T-cell (primary cell): ENCODE data around the gene DYNC1H1. TPM values are rescaled to one million over a fixed set of nuclear protein-coding genes. Genes with fewer than 3 reads are reported as not detected.

ENCODE experiments used
- ATAC-seq, 4 experiments: fragments of 200-7000 bp in 3 of 4; fragments of 150-1000 bp in 1 of 4; cut with Tn5 transposase; replicated peaks in 1 of 4; 1 replicate in 3 of 4; 2 replicates in 1 of 4; pipeline ENCODE4 v1.10.0; 2021; ENCODE audit warnings: moderate library complexity in 3 of 4, mild to moderate bottlenecking in 2 of 4, moderate number of reproducible peaks in 1 of 4
- CTCF ChIA-PET, 2 donors: fragments of 300-600 bp; sonication (Branson Sonifier 250); formaldehyde crosslinking; loops; one replicate each; lab custom pipeline; 2022; ENCODE audit warnings: antibody characterized with exemption in 2 of 2; lab: Charles Lee
- POLR2A ChIA-PET, 2 donors: fragments of 300-600 bp; sonication (Branson Sonifier 250); formaldehyde crosslinking; loops; one replicate each; lab custom pipeline; 2022; ENCODE audit warnings: antibody characterized with exemption in 2 of 2; lab: Charles Lee
- DNase-seq, 35 experiments: peaks; one replicate each; pipeline versions ENCODE4 v3.0.0 to v3.0.0-alpha.2; 2013 to 2023
- H3K27ac ChIP-seq: one replicate; pipeline ENCODE4 v1.5.1; 2013; ENCODE audit warnings: low read length
- H3K27me3 ChIP-seq, 2 experiments: replicated peaks in 1 of 2; 1 replicate in 1 of 2; 2 replicates in 1 of 2; pipeline versions ENCODE4 v1.6.1 to v1.7.0; 2013; ENCODE audit warnings: low read length in 1 of 2, mixed read lengths in 1 of 2; ENCODE audit not compliant: control insufficient read depth in 2 of 2, insufficient read depth in 2 of 2; ENCODE audit errors: extremely low read depth in 1 of 2
- H3K36me3 ChIP-seq, 2 donors: 1 replicate in 1 of 2; 2 replicates in 1 of 2; pipeline versions ENCODE4 v1.6.1 to v1.7.0; 2013; ENCODE audit warnings: low read length in 1 of 2; ENCODE audit not compliant: control insufficient read depth in 2 of 2, insufficient read depth in 1 of 2; ENCODE audit errors: extremely low read depth in 1 of 2
- H3K4me1 ChIP-seq, 2 experiments: 1 replicate in 1 of 2; 2 replicates in 1 of 2; pipeline versions ENCODE4 v1.6.1 to v1.7.0; 2013; ENCODE audit warnings: low read length in 2 of 2, mixed read lengths in 1 of 2; ENCODE audit not compliant: insufficient read depth in 2 of 2, control insufficient read depth in 1 of 2; ENCODE audit errors: extremely low read depth in 1 of 2
- H3K4me3 ChIP-seq, 2 donors: 1 replicate in 1 of 2; 2 replicates in 1 of 2; pipeline versions ENCODE4 v1.5.1 to v1.7.0; 2013; ENCODE audit warnings: mild to moderate bottlenecking in 2 of 2, low read length in 1 of 2, moderate library complexity in 1 of 2; ENCODE audit not compliant: control insufficient read depth in 1 of 2; ENCODE audit errors: extremely low read depth in 1 of 2
- H3K9me3 ChIP-seq: 2 replicates; pipeline ENCODE4 v1.7.0; 2013
- H3K27ac Mint-ChIP-seq, 2 donors: one replicate each; pipeline ENCODE4 v1.8.0; 2020 to 2021; ENCODE audit warnings: mild to moderate bottlenecking in 2 of 2, mixed read lengths in 2 of 2
- H3K27me3 Mint-ChIP-seq, 2 donors: one replicate each; pipeline ENCODE4 v1.8.0; 2021 to 2022; ENCODE audit warnings: mixed read lengths in 2 of 2
- H3K36me3 Mint-ChIP-seq: one replicate; pipeline ENCODE4 v1.8.0; 2021; ENCODE audit warnings: mixed read lengths
- H3K4me1 Mint-ChIP-seq, 3 donors: one replicate each; pipeline ENCODE4 v1.8.0; 2020 to 2022; ENCODE audit warnings: mixed read lengths in 3 of 3, mild to moderate bottlenecking in 1 of 3
- H3K4me3 Mint-ChIP-seq, 3 donors: one replicate each; pipeline ENCODE4 v1.8.0; 2020 to 2022; ENCODE audit warnings: mild to moderate bottlenecking in 3 of 3, mixed read lengths in 3 of 3, moderate library complexity in 3 of 3
- H3K9me3 Mint-ChIP-seq, 3 donors: one replicate each; pipeline ENCODE4 v1.8.0; 2020 to 2022; ENCODE audit warnings: mixed read lengths in 3 of 3
- WGBS: methylation state at CpG from one replicate; pipeline ENCODE4 v1.1.5; 2013; ENCODE audit warnings: missing lambda C conversion rate; ENCODE audit not compliant: insufficient coverage; 5-methylcytosine and 5-hydroxymethylcytosine counted together
- total RNA-seq, 35 experiments: library from RNA in 6 of 35; stranded (reverse) in 6 of 35; fragments of 120-200 nt in 1 of 35; gene quantifications; one replicate each; pipeline versions ENCODE4 v1.2.1 to v1.2.4 and lab custom pipeline; 2013 to 2026

The DYNC1H1 gene
- total RNA-seq, 5 donors from 2014 or later (not counting 1 experiment from before 2014, with no cell fraction given) = 271 to 310 (median 279) TPM

- DNase-seq (no peak), ATAC-seq (no peak)
- 69% methylated on average over 12 of the region's 13 CpGs for WGBS
- no peaks in the 10 kb centered on the region for H3K9me3 ChIP-seq
- Mint-ChIP-seq H3K4me3 (no peak overlapping the region), H3K4me1 (peaks cover 2 to 7% (median 5%) of the 10 kb centered on the region in 3 donors), H3K36me3 (no peaks in the 10 kb centered on the region), H3K27me3 (peaks cover 17 to 34% of the 10 kb centered on the region in 2 donors), H3K27ac (no peak overlapping the region), H3K9me3 (no peaks in the 10 kb centered on the region)
- ChIA-PET CTCF (no interaction called here), POLR2A (no interaction called here)
- H3K4me1 ChIP-seq = no peaks in the 10 kb centered on the region
- no peak overlapping the region for H3K4me3 ChIP-seq
- no peak overlapping the region for H3K27ac ChIP-seq
- H3K27me3 ChIP-seq = peaks cover 0 to 26% of the 10 kb centered on the region in 2 experiments
- no peaks in the 10 kb centered on the region for H3K36me3 ChIP-seq
Observed at GRCh38 chr14:101937926-101938767, 26.2 kb upstream of the DYNC1H1 start.

- POLR2A ChIA-PET = no interaction called here
- H3K4me3 ChIP-seq = no peak overlapping the region
- no peak for DNase-seq
- H3K9me3 ChIP-seq = no peaks in the 10 kb centered on the region
- Mint-ChIP-seq H3K27ac (no peak overlapping the region), H3K4me1 (peaks cover 2 to 7% (median 5%) of the 10 kb centered on the region in 3 donors), H3K36me3 (no peaks in the 10 kb centered on the region), H3K9me3 (no peaks in the 10 kb centered on the region), H3K27me3 (peaks cover 24 to 46% of the 10 kb centered on the region in 2 donors), H3K4me3 (no peak overlapping the region)
- H3K27ac ChIP-seq = no peak overlapping the region
- CTCF ChIA-PET = interaction anchor here in 1 of 2 donors (0.6 to 0.7 kb wide), 2 partner anchors 171 to 400 kb away, joined by 4 to 9 read pairs; no protein-coding TSS in a partner anchor
- ATAC-seq = no peak
- H3K27me3 ChIP-seq = peaks cover 2 to 32% of the 10 kb centered on the region in 2 experiments
- H3K36me3 ChIP-seq = no peaks in the 10 kb centered on the region
- H3K4me1 ChIP-seq = no peaks in the 10 kb centered on the region
- no CpG with 5 or more reads among the region's 5 CpGs for WGBS
Observed at GRCh38 chr14:101939646-101940170, 24.7 kb upstream of the DYNC1H1 start.

DNA sequence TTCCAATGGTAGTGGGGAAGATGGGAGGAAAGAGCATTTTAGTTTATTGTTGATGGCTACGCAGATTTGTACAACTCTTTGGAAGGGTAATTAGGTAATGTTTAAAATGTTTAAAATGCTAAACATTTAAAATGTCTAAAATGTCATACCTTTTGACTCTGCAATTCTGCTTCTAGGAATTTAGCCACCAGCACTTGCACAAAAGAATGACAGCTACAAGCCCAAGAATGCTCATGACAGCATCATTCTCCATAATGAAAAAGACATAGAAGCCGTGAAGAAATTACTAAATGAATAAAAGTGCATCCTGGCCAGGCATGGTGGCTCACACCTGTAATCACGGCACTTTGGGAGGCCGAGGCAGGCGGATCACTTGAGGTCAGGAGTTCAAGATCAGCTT lies 19.9 kb upstream of the DYNC1H1 start:
- Histone ChIP-seq H3K27me3 (peaks cover 4 to 44% of the 10 kb centered on the region in 2 experiments), H3K4me1 (peaks cover 0 to 20% of the 10 kb centered on the region in 2 experiments), H3K9me3 (no peaks in the 10 kb centered on the region), H3K36me3 (no peaks in the 10 kb centered on the region), H3K4me3 (no peak overlapping the region), H3K27ac (no peak overlapping the region)
- Mint-ChIP-seq H3K27ac (no peak overlapping the region), H3K36me3 (no peaks in the 10 kb centered on the region), H3K4me3 (no peak overlapping the region), H3K4me1 (peaks cover 21 to 22% (median 22%) of the 10 kb centered on the region in 3 donors), H3K9me3 (no peaks in the 10 kb centered on the region), H3K27me3 (peaks cover 37 to 51% of the 10 kb centered on the region in 2 donors)
- WGBS = 82% methylated on average over 2 of the region's 5 CpGs
- DNase-seq = no peak
- ChIA-PET POLR2A (interaction anchor here in 1 of 2 donors (0.7 kb wide), 2 partner anchors 28 to 260 kb away, joined by 3 to 5 read pairs; no protein-coding TSS in a partner anchor), CTCF (interaction anchor here in 1 of 2 donors (0.6 kb wide), 1 partner anchor 119 kb away, joined by 4 read pairs; no protein-coding TSS in a partner anchor)
- no peak for ATAC-seq

DNA sequence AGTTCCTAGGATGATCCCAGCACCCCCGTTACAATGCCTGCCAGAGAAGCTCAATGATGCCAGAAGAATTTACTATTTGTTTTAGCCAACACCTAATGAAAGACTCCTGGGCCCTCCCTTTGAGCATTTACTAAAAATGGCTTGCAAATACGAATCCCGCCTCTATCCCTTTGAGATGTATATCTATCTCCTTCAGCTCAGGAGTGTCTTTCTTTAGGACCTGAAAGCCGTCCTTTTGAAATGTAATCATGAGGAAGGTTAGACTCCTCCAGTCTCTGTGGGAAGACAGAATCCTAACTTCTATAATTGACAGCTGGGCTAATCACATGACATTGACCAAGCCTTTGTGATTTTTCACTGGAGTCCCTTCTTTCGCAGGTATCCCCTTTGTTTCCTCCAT lies 19.2 kb upstream of the DYNC1H1 start:
- Histone ChIP-seq H3K9me3 (no peaks in the 10 kb centered on the region), H3K4me1 (peaks cover 0 to 21% of the 10 kb centered on the region in 2 experiments), H3K4me3 (no peak overlapping the region), H3K27me3 (peaks cover 4 to 41% of the 10 kb centered on the region in 2 experiments), H3K36me3 (no peaks in the 10 kb centered on the region), H3K27ac (no peak overlapping the region)
- Mint-ChIP-seq H3K4me1 (peaks cover 22 to 23% (median 23%) of the 10 kb centered on the region in 3 donors), H3K27ac (no peak overlapping the region), H3K9me3 (no peaks in the 10 kb centered on the region), H3K36me3 (no peaks in the 10 kb centered on the region), H3K27me3 (peaks cover 37 to 49% of the 10 kb centered on the region in 2 donors), H3K4me3 (no peak overlapping the region)
- no peak for DNase-seq
- POLR2A ChIA-PET = no interaction called here
- WGBS = 17% methylated on average over 2 of the region's 5 CpGs
- CTCF ChIA-PET = interaction anchor here in 1 of 2 donors (0.6 kb wide), 2 partner anchors 11 to 118 kb away, joined by 3 to 4 read pairs; no protein-coding TSS in a partner anchor
- ATAC-seq = no peak

DNA sequence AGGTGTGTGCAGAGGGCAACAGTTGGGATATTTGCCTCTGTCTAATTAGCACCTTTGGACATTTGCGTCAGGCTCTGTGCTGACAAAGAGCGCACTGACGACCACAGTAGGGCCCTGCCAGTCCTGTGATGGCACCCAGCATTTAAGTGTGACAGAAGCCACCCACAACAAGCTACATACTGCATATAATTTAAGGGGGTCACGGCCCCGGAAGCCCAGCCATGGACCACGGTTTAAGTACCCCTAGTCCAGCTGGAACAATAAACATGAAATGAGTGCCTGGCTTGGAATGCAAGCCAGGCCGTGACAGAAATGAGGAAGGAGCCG lies 16.8 kb upstream of the DYNC1H1 start:
- Histone ChIP-seq H3K36me3 (no peaks in the 10 kb centered on the region), H3K9me3 (no peaks in the 10 kb centered on the region), H3K27me3 (peaks cover 4 to 33% of the 10 kb centered on the region in 2 experiments), H3K4me3 (peak overlapping the region; percentile 86 to 88), H3K27ac (peak overlapping the region; percentile 99), H3K4me1 (peaks cover 0 to 21% of the 10 kb centered on the region in 2 experiments)
- H3K4me3 Mint-ChIP-seq = peak overlapping the region; percentile 94 to 95 (median 95)
- POLR2A ChIA-PET = interaction anchor here in 1 of 2 donors (0.6 to 0.9 kb wide), 3 partner anchors 14 to 169 kb away, joined by 3 read pairs; no protein-coding TSS in a partner anchor
- DNase-seq (peak in 18 of 35 experiments; percentile 20 to 64 (median 30)), ATAC-seq (peak in 2 of 4 experiments; percentile 2 to 3)
- no peaks in the 10 kb centered on the region for H3K9me3 Mint-ChIP-seq
- peak overlapping the region; percentile 97 to 99 for H3K27ac Mint-ChIP-seq
- H3K27me3 Mint-ChIP-seq = peaks cover 26 to 31% of the 10 kb centered on the region in 2 donors
- CTCF ChIA-PET = interaction anchor here in 1 of 2 donors (0.6 kb wide), 1 partner anchor 176 kb away, joined by 3 read pairs; no protein-coding TSS in a partner anchor
- 9% methylated on average over 6 of the region's 8 CpGs for WGBS
- peaks cover 22 to 29% (median 23%) of the 10 kb centered on the region in 3 donors for H3K4me1 Mint-ChIP-seq
- H3K36me3 Mint-ChIP-seq = no peaks in the 10 kb centered on the region
